ENCODE data around the gene SERPINB1. TPM values are rescaled to one million over a fixed set of nuclear protein-coding genes. Genes with fewer than 3 reads are reported as not detected.
A peak's percentile ranks its signal among the peaks of the same experiment; 100 is the strongest.

The SERPINB1 gene
- total RNA-seq, 2 experiments from 2014 or later, result 1.2 to 3.5 TPM

DNA sequence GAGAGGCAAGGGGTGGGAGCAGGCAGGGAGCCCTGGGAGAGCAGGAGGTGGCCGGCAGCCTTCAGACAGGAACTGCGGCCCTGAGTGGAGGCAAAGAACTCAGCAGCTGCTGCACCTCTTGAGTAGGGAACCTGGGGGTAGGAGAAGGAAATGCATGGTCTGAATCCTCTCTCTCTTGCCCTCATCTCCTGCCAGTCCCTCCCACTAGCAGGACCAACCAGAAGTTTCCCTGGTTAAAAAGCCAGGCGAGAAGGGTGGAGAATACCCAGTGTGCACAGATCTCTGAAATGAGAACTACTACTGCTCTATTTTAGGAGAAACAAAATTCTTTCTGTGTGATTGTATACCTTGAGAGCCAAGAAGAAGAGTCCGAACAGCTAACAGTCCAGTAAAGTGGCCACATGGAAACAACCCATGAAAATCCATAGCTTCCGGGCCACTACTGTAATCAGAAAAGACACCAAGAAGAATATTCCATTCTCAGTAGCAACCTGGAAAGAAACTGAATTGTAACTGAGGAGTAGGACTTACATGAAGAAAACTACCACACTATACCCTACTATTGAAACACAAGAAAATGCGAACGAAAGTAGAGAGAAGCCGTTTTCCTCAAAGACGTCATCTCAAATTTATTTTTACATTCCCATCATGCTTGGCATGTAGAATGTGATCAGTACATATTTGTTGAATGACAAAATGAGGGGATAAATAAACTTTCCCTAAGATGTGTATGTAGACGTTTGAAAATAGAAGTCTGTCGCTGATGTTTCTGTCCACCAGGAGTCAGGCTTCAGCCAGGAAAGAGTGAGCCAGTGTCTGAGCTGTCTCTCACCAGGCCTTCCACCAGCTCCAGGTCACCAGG lies 50.8 kb downstream of the SERPINB1 start:
- no peak overlapping the region for H2AFZ ChIP-seq (ENCODE audit: low read length)
- H4K20me1 ChIP-seq (ENCODE audit: insufficient read depth, low read length), result no peaks in the 10 kb centered on the region
- H3K27ac ChIP-seq (ENCODE audit: low read depth, low read length, poor library complexity, severe bottlenecking), result no peak overlapping the region
- POLR2A ChIA-PET, result interaction anchor here (0.6 to 1.3 kb wide), 14 partner anchors 9 to 347 kb away, joined by 3 to 8 read pairs (median 4); no protein-coding TSS in a partner anchor
- H3K36me3 ChIP-seq (ENCODE audit: insufficient read depth, low read length), result peaks cover 29% of the 10 kb centered on the region
- no peak overlapping the region for H3K4me3 ChIP-seq (ENCODE audit: low read depth, low read length, poor library complexity, severe bottlenecking)
- H3K9me2 ChIP-seq (ENCODE audit: insufficient read depth, low read length), result no peaks in the 10 kb centered on the region
- H3K4me2 ChIP-seq (ENCODE audit: low read length), result no peak overlapping the region
- BruUV-seq (replicated peaks), result no TSS peak
- H3K4me1 ChIP-seq (ENCODE audit: insufficient read depth, low read length, poor library complexity, severe bottlenecking), result no peaks in the 10 kb centered on the region
- no peaks in the 10 kb centered on the region for H3K79me2 ChIP-seq (ENCODE audit: insufficient read depth, low read depth, low read length)
- H3K9me3 ChIP-seq (ENCODE audit: low read length), result no peaks in the 10 kb centered on the region
- intact Hi-C loops (cut with micrococcal nuclease; ENCODE audit: unreplicated experiment), result loop anchor here (1.0 to 5.0 kb wide), 5 partner anchors 55 to 266 kb away; no protein-coding TSS in a partner anchor
- CTCF ChIA-PET (ENCODE audit: unreplicated experiment), result interaction anchor here (0.9 to 1.4 kb wide), 4 partner anchors 142 to 200 kb away, joined by 3 to 7 read pairs (median 4); no protein-coding TSS in a partner anchor
- TF ChIP-seq, protein P1, sequence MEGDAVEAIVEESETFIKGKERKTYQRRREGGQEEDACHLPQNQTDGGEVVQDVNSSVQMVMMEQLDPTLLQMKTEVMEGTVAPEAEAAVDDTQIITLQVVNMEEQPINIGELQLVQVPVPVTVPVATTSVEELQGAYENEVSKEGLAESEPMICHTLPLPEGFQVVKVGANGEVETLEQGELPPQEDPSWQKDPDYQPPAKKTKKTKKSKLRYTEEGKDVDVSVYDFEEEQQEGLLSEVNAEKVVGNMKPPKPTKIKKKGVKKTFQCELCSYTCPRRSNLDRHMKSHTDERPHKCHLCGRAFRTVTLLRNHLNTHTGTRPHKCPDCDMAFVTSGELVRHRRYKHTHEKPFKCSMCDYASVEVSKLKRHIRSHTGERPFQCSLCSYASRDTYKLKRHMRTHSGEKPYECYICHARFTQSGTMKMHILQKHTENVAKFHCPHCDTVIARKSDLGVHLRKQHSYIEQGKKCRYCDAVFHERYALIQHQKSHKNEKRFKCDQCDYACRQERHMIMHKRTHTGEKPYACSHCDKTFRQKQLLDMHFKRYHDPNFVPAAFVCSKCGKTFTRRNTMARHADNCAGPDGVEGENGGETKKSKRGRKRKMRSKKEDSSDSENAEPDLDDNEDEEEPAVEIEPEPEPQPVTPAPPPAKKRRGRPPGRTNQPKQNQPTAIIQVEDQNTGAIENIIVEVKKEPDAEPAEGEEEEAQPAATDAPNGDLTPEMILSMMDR (conservative IDR thresholded peaks at IDR 0.05; ENCODE audit: low read length), result peak; percentile 90
- TF ChIP-seq EZH2phosphoT487 (IDR thresholded peaks at IDR 0.05; ENCODE audit: borderline replicate concordance, low read depth, low read length), result no peak
- DNase-seq (ENCODE audit: low spot score), result peak; percentile 75

DNA sequence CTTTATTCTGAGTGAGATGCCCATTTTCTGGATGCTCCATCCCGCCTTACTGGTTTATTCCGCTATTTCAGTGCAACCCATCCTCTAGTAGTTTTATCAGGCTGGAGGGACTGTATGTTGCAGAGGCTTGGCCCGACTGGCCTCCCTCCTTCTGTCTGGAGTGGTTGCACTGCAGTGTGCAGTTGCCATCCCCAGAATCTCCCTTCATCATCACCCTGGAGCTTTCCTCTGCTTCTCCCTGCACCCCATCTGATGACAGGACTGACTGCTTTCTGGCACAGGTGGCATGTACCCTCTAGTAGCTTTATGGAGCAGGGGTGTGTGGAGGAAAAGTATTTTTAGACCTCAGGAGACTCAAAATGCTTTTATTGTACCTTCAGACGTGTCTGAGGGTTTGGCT lies 55.4 kb downstream of the SERPINB1 start:
- H4K20me1 ChIP-seq (ENCODE audit: insufficient read depth, low read length), result no peaks in the 10 kb centered on the region; the same call in 1 of the 2 replicates
- DNase-seq (ENCODE audit: low spot score), result no peak
- POLR2A ChIA-PET, result no interaction called here
- no peaks in the 10 kb centered on the region for H3K4me1 ChIP-seq (ENCODE audit: insufficient read depth, low read length, poor library complexity, severe bottlenecking)
- TF ChIP-seq EZH2phosphoT487 (IDR thresholded peaks at IDR 0.05; ENCODE audit: borderline replicate concordance, low read depth, low read length), result no peak
- TF ChIP-seq, protein P1 (conservative IDR thresholded peaks at IDR 0.05; ENCODE audit: low read length), result no peak
- no peak overlapping the region for H3K4me2 ChIP-seq (ENCODE audit: low read length)
- no peak overlapping the region for H3K4me3 ChIP-seq (ENCODE audit: low read depth, low read length, poor library complexity, severe bottlenecking)
- CTCF ChIA-PET (ENCODE audit: unreplicated experiment), result no interaction called here
- H3K27ac ChIP-seq (ENCODE audit: low read depth, low read length, poor library complexity, severe bottlenecking), result no peak overlapping the region
- H3K79me2 ChIP-seq (ENCODE audit: insufficient read depth, low read depth, low read length), result no peaks in the 10 kb centered on the region
- H3K9me3 ChIP-seq (ENCODE audit: low read length), result no peaks in the 10 kb centered on the region
- H2AFZ ChIP-seq (ENCODE audit: low read length), result no peak overlapping the region
- intact Hi-C loops (cut with micrococcal nuclease; ENCODE audit: unreplicated experiment), result no loop called here
- BruUV-seq (replicated peaks), result no TSS peak
- H3K9me2 ChIP-seq (ENCODE audit: insufficient read depth, low read length), result no peaks in the 10 kb centered on the region
- peaks cover 72% of the 10 kb centered on the region for H3K36me3 ChIP-seq (ENCODE audit: insufficient read depth, low read length)

DNA sequence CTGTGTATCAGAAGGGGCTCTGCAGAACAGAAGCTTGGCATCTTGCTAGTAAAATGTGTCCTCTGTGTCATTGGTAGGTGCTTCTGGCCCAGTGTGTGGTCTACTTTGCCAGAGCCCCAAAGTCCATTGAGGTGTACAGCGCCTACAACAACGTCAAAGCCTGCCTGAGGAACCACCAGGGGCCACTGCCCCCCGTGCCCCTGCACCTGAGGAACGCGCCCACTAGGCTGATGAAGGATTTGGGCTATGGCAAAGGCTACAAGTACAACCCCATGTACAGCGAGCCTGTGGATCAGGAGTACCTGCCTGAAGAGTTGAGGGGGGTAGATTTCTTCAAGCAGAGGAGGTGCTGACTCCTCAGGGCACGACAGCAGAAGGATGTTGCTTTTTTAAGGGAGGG lies 56.7 kb downstream of the SERPINB1 start:
- no peak for DNase-seq (ENCODE audit: low spot score)
- Histone ChIP-seq H2AFZ (ENCODE audit: low read length) (no peak overlapping the region), H3K9me2 (ENCODE audit: insufficient read depth, low read length) (no peaks in the 10 kb centered on the region), H3K9me3 (ENCODE audit: low read length) (no peaks in the 10 kb centered on the region), H3K4me2 (ENCODE audit: low read length) (no peak overlapping the region), H3K79me2 (ENCODE audit: insufficient read depth, low read depth, low read length) (no peaks in the 10 kb centered on the region; the same call in 1 of the 2 replicates), H4K20me1 (ENCODE audit: insufficient read depth, low read length) (peaks cover 6% of the 10 kb centered on the region; the same call in 1 of the 2 replicates), H3K4me3 (ENCODE audit: low read depth, low read length, poor library complexity, severe bottlenecking) (no peak overlapping the region), H3K27ac (ENCODE audit: low read depth, low read length, poor library complexity, severe bottlenecking) (no peak overlapping the region), H3K4me1 (ENCODE audit: insufficient read depth, low read length, poor library complexity, severe bottlenecking) (no peaks in the 10 kb centered on the region), H3K36me3 (ENCODE audit: insufficient read depth, low read length) (peaks cover 86% of the 10 kb centered on the region)
- ChIA-PET POLR2A (interaction anchor here (1.8 kb wide), 1 partner anchor 16 kb away, joined by 6 read pairs; no protein-coding TSS in a partner anchor), CTCF (ENCODE audit: unreplicated experiment) (no interaction called here)
- BruUV-seq (replicated peaks), result no TSS peak
- intact Hi-C loops (cut with micrococcal nuclease; ENCODE audit: unreplicated experiment), result no loop called here
- TF ChIP-seq, protein P1 (conservative IDR thresholded peaks at IDR 0.05; ENCODE audit: low read length), result no peak
- TF ChIP-seq EZH2phosphoT487 (IDR thresholded peaks at IDR 0.05; ENCODE audit: borderline replicate concordance, low read depth, low read length), result no peak
